Measurements from ENCODE around the gene TRIM74. TPM values are rescaled to one million over a fixed set of nuclear protein-coding genes. Genes with fewer than 3 reads are reported as not detected.
"Not testable (repeated sequence)": the region's sequence is repeated elsewhere in the genome, so short reads cannot be mapped to it uniquely, and the experiment has no call there.

The TRIM74 gene
- polyA plus RNA-seq (2011; rRNA removed) (not detected in 2 replicates), polyA minus RNA-seq (2011; rRNA and poly(A)+ RNA removed) (not detected in 2 replicates)

DNA sequence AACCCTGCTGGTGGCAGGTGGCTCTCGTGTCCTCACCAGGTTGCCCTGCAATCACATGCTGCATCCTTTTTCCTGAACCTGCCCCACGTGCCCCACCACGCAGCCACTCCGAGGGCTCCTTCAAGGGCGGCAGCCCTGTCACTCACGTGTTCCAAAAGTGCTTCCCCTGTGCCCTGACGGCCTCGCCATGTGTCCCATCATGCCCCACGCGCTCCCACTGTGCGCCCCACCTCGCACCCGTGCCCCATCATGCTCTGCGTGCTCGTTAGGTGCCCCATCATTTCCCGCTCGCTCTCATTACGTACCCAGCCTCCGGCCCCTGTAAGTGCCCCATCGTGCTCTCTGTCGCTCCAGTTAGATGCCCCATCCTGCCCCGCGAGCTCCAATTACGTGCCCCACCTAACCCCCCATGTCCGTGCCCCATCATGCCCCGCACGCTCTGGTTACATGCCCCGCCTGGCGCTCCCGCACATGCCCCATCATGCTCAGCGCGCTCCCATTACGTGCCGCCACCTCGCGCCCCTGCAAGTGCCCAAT, at the start of gene TRIM74:
Gene TRIM74 (minus strand): TSS at position 487 of the 537 bp plus-strand sequence. CDS start 3,309 bp downstream, outside the sequence.
- CTCF ChIA-PET: not testable (repeated sequence)

DNA sequence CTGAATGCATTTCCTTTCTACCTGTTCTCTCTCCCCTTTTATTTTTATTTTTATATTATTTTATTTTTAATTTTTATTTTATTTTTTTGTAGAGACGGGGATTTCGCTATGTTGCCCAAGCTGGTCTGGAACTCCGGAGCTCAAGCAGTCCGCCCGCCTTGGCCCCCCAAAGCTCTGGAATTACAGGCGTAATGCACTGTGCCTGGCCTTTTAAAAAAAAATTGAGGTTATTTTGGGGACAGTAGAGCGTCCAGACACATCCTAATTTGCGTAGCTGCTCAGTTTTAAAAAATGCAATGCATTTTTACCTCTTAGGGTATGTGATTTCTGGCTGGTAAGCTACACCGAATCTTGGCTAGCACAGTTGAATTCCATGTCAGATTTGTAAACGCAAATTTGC, 37.2 kb upstream of the TRIM74 start:
- H3K27me3 ChIP-seq (ENCODE audit: control insufficient read depth, insufficient read depth, low read length); POLR2A ChIA-PET; DNase-seq (ENCODE audit: low read depth); CTCF ChIA-PET; H3K36me3 ChIP-seq (ENCODE audit: control insufficient read depth, insufficient read depth, low read length): not testable (repeated sequence)
- peak overlapping the region; percentile 38 for H3K4me3 ChIP-seq (ENCODE audit: low read depth, low read length)

More for the DNA sequence above, at the start of gene TRIM74:
- H3K36me3 ChIP-seq (ENCODE audit: control insufficient read depth, insufficient read depth, low read length); DNase-seq (ENCODE audit: low read depth); H3K4me3 ChIP-seq (ENCODE audit: low read depth, low read length); POLR2A ChIA-PET; H3K27me3 ChIP-seq (ENCODE audit: control insufficient read depth, insufficient read depth, low read length): not testable (repeated sequence)

DNA sequence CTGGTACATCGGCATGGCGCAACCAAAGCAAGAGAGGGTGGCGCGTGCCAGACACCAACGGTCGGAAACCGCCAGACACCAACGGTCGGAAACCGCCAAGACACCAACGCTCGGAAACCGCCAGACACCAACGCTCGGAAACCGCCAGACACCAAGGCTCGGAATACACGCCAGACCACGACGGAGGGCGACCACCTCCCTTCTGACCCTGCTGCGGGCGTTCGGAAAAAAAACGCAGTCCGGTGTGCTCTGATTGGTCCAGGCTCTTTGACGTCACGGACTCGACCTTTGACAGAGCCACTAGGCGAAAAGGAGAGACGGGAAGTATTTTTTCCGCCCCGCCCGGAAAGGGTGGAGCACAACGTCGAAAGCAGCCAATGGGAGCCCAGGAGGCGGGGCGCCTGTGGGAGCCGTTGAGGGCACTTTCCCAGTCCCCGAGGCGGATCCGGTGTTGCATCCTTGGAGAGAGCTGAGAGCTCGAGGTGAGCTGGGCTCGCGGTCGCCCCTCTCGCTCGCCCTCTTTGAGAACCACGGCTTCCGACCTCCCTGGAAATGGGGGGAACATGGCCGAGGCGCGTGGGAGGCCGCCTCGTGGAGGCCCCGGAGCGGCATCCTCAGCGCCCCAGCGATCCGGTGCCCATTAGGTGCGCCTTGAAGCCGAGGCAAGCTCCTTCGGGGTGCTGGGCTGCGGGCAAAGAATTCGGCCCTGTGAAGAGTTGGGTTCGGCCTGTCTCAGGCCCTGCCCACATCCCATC, 36.6 kb upstream of the TRIM74 start:
- POLR2A ChIA-PET; H3K36me3 ChIP-seq (ENCODE audit: control insufficient read depth, insufficient read depth, low read length); H3K27me3 ChIP-seq (ENCODE audit: control insufficient read depth, insufficient read depth, low read length); DNase-seq (ENCODE audit: low read depth); CTCF ChIA-PET: not testable (repeated sequence)
- H3K4me3 ChIP-seq (ENCODE audit: low read depth, low read length): peak overlapping the region; percentile 59

DNA sequence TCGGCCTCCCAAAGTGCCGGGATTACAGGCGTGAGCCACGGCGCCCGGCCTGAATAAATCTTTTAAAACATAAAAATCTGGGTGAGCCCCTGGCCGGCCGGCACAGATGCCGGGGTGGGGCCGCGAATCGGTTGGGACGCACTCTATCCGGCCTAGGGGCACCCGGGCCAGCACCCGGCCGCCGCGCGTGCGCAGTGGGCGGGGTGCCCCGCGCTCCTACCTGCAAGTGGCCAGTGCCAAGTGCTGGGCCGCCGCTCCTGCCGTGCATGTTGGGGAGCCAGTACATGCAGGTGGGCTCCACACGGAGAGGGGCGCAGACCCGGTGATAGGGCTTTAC, 36.1 kb upstream of the TRIM74 start:
- DNase-seq (ENCODE audit: low read depth); POLR2A ChIA-PET; H3K27me3 ChIP-seq (ENCODE audit: control insufficient read depth, insufficient read depth, low read length); H3K36me3 ChIP-seq (ENCODE audit: control insufficient read depth, insufficient read depth, low read length); CTCF ChIA-PET: not testable (repeated sequence)
- H3K4me3 ChIP-seq (ENCODE audit: low read depth, low read length): peak overlapping the region; percentile 59

DNA sequence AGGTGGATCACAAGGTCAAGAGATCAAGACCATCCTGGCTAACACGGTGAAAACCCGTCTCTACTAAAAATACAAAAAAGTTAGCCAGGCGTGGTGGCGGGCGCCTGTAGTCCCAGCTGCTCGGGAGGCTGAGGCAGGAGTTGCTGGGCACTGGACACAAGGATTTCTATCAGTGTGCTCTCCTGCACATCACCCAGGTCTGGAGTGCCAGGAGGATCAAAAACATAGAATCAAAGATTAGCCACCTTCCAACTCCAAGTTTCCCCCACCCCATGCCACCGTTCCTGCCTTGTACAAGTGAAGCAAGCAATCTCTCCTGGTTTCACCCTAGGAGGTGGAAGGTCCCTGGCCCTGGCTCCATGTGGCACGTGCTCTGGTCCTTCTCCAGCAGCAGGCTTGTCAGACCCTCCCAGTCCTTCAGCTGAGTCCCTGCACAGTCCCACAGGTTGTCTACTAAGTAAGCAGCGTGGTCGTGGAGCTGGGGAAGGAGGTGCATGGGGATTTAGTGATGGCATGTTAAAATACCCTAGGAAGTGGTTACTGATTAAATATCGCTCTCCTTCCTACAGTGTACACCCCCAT, 28.7 kb upstream of the TRIM74 start:
- POLR2A ChIA-PET; CTCF ChIA-PET; H3K36me3 ChIP-seq (ENCODE audit: control insufficient read depth, insufficient read depth, low read length); H3K4me3 ChIP-seq (ENCODE audit: low read depth, low read length); H3K27me3 ChIP-seq (ENCODE audit: control insufficient read depth, insufficient read depth, low read length); DNase-seq (ENCODE audit: low read depth): not testable (repeated sequence)

DNA sequence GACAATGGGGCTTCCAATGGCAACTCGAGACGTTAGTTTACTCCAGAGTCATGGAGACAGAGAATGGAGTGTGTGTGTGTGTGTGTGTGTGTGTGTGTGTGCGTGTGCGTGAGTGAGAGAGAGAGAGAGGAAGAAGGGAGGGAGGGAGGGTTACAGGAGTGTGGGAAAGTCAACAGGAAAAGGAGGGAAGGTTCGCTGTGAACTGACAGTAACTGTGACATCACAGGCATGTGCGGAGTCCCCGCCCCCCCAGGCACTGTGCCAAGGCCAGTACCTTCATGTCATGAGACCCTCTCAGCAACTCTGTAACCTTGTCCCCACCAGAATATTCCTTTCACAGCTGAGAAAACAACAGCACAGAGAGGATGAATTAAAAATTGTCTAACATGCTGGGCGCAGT, 28.2 kb upstream of the TRIM74 start:
- CTCF ChIA-PET; DNase-seq (ENCODE audit: low read depth); POLR2A ChIA-PET; H3K27me3 ChIP-seq (ENCODE audit: control insufficient read depth, insufficient read depth, low read length); H3K36me3 ChIP-seq (ENCODE audit: control insufficient read depth, insufficient read depth, low read length); H3K4me3 ChIP-seq (ENCODE audit: low read depth, low read length): not testable (repeated sequence)

DNA sequence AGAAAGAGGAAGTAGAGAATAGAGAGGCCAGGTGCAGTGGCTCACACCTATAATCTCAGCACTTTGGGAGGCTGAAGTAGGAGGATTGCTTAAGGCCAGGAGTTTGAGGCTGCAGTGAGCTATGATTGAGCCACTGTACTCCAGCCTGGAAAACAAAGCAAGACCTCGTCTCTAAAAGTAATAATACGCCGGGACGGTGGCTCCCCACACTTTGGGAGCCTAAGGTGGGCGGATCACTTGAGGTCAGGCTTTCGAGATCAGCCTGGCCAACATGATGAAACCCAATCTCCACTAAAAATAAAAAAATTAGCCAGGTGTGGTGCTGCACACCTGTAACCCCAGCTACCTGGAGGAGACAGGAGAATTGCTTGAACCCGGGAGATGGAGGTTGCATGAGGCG, 26.2 kb upstream of the TRIM74 start:
- H3K27me3 ChIP-seq (ENCODE audit: control insufficient read depth, insufficient read depth, low read length); CTCF ChIA-PET; POLR2A ChIA-PET; H3K4me3 ChIP-seq (ENCODE audit: low read depth, low read length); DNase-seq (ENCODE audit: low read depth); H3K36me3 ChIP-seq (ENCODE audit: control insufficient read depth, insufficient read depth, low read length): not testable (repeated sequence)

DNA sequence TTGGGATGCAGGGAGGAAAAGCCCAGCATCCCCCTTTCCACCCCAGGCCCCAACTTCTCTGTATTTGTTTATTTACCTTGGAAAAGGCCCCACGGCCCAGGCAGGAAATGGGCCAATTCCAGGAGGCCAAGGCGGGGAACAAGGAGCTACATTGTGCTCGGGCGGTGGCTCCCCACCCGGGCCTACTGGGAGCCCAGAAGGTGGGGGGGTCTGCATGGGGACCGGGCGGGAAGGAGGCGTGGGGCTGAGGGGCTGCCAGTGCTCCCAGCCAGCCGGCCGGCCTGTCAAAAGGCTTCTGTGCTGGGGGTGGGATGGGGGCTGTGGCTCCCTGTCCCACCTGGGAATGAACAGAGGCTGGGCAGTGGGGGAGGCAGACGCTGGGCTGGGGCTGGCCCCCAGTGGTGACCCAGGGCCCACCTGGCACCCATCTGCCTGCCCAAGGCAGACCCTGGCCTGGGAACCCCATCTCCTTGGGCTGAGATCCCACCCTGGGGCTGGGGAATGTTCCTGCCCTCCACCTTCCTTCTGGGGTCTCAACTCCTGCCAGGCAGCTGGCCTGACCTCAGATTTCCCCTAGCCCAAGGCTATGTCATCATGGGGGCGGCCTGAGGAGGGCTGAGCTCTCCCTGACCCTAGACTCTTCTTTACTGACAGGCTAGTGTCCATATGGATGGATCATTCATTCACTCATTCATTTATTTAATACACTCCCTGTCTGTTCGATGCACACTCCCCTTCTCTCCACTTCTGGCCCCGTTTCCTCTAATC, 21.1 kb upstream of the TRIM74 start:
- DNase-seq (ENCODE audit: low read depth); H3K4me3 ChIP-seq (ENCODE audit: low read depth, low read length); CTCF ChIA-PET; H3K36me3 ChIP-seq (ENCODE audit: control insufficient read depth, insufficient read depth, low read length); H3K27me3 ChIP-seq (ENCODE audit: control insufficient read depth, insufficient read depth, low read length); POLR2A ChIA-PET: not testable (repeated sequence)

DNA sequence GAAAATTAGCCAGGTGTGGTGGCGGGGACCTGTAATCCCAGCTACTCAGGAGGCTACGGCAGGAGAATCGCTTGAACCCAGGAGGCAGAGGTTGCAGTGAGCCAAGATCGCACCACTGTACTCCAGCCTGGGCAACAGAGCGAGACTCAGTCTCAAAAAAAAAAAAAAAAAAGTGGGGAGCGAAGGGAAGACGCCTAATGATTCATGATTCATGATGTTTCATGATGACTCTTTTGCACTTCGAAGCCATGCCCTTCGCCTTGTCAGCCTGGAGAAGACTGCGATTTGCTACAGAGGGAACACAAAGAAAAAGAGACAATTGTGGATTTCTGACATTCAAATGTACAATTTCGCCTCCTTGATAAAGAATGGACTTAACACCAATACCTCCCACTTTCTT, 12.8 kb upstream of the TRIM74 start:
- DNase-seq (ENCODE audit: low read depth); H3K27me3 ChIP-seq (ENCODE audit: control insufficient read depth, insufficient read depth, low read length); POLR2A ChIA-PET; CTCF ChIA-PET; H3K36me3 ChIP-seq (ENCODE audit: control insufficient read depth, insufficient read depth, low read length); H3K4me3 ChIP-seq (ENCODE audit: low read depth, low read length): not testable (repeated sequence)

DNA sequence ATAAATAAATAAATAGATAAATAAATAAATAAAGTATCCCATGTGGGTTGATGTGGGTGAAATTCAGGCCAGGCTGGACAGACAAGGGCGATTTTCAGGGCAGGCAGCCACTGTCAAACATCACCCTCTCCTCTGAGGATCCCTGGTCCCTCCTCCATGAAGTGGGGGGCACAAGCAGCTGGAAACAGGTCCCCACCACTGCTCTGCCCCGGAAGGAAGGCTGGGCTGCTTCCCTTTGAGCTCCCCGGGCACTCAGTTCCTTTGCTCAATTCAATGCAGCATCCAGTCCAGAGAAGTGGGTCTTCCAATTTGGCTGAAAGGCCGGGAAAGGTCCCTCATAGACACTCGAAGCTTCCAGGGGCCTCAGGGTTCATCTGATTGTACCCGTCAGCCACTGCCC, 11.1 kb upstream of the TRIM74 start:
- POLR2A ChIA-PET: not testable (repeated sequence)

DNA sequence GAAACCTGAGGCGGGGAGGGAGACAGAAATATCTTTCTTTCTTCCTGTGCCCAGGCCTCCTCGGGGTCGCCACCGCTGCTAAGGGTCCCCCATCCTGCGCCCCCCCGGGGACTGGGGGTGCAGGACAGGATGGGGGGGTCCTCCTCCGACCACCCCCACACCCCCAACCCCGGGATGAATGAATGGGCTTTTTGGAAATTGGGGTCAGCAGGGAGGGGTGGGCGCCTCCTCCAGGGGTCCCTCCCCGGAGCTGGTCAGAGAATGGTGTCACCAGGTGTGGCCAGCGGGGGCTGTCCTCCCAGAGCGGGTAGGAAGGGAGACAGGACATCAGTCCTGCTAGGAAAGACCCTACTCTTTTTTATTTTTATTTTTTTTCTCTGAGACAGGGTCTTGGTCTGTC, 7.2 kb upstream of the TRIM74 start:
- H3K4me3 ChIP-seq (ENCODE audit: low read depth, low read length); CTCF ChIA-PET; POLR2A ChIA-PET; DNase-seq (ENCODE audit: low read depth); H3K36me3 ChIP-seq (ENCODE audit: control insufficient read depth, insufficient read depth, low read length); H3K27me3 ChIP-seq (ENCODE audit: control insufficient read depth, insufficient read depth, low read length): not testable (repeated sequence)

More for the DNA sequence above, 11.1 kb upstream of the TRIM74 start:
- DNase-seq (ENCODE audit: low read depth); H3K27me3 ChIP-seq (ENCODE audit: control insufficient read depth, insufficient read depth, low read length); H3K36me3 ChIP-seq (ENCODE audit: control insufficient read depth, insufficient read depth, low read length); H3K4me3 ChIP-seq (ENCODE audit: low read depth, low read length); CTCF ChIA-PET: not testable (repeated sequence)

DNA sequence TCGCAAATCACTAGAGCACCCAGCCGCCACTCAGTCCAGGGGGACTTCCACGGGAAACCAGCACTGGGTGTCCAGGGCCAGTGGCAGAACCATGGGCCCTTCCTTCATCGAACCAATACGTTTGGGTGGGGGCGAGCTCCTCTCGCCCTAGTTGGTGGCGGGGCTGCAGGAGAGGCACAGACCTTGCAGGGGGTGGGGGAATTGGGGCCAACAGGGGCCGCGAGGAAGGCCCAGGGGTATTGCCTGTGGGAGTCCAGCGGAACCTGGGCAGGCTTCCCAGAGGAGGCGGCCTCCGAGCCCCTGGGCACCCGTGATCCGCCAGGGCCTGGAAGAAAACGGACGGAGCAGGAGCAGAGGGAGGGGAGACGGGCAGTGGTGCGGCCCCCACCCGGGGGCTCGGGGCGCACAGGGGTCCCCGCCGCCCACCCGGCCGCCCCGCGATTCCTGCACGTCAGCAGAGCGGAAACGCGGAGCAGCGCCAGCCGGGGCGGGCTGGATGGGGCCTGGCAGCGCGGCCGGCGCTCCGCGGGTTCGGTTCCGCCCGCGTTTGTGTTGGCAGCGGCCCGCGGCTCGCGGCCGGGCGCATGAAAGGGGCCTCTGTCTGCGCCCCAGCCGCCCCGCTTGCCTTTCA, 6.5 kb upstream of the TRIM74 start:
- H3K4me3 ChIP-seq (ENCODE audit: low read depth, low read length); DNase-seq (ENCODE audit: low read depth); CTCF ChIA-PET; H3K27me3 ChIP-seq (ENCODE audit: control insufficient read depth, insufficient read depth, low read length); POLR2A ChIA-PET; H3K36me3 ChIP-seq (ENCODE audit: control insufficient read depth, insufficient read depth, low read length): not testable (repeated sequence)

Measured in BJ (cell line).